HCT116 (cell line): Measurements from ENCODE around the gene ELFN2.

Source experiments
- CBX3 ChIP-seq: IDR thresholded peaks from 2 replicates; pipeline ENCODE4 v1.6.1; 2012; ENCODE audit warnings: low read depth
- CEBPB ChIP-seq: IDR thresholded peaks from 2 replicates; pipeline ENCODE4 v1.6.1; 2012; ENCODE audit warnings: low read depth
- EGR1 ChIP-seq: IDR thresholded peaks from 2 replicates; pipeline ENCODE4 v1.6.1; 2012; ENCODE audit warnings: low read depth
- ELF1 ChIP-seq: IDR thresholded peaks from 2 replicates; pipeline ENCODE4 v1.6.1; 2012; ENCODE audit warnings: low read depth, borderline replicate concordance
- EZH2 ChIP-seq: fragments of 200-600 bp; sonication (generic); IDR thresholded peaks from 2 replicates; pipeline ENCODE4 v1.6.1; 2017; ENCODE audit warnings: antibody characterized with exemption, mixed run types
- POLR2A ChIP-seq: IDR thresholded peaks from 2 replicates; pipeline ENCODE4 v1.7.0; 2011; ENCODE audit warnings: borderline replicate concordance; ENCODE audit not compliant: insufficient read depth, insufficient read length; ENCODE audit errors: extremely low read depth
- POLR2AphosphoS5 ChIP-seq: IDR thresholded peaks from 2 replicates; pipeline ENCODE4 v1.6.1; 2011; ENCODE audit warnings: mild to moderate bottlenecking, low read depth, low read length, moderate library complexity
- RAD21 ChIP-seq: IDR thresholded peaks from 2 replicates; pipeline ENCODE4 v1.6.1; 2012; ENCODE audit warnings: low read depth, mild to moderate bottlenecking
- SIN3A ChIP-seq: IDR thresholded peaks from 2 replicates; pipeline ENCODE4 v1.6.1; 2012; ENCODE audit warnings: low read depth
- SP1 ChIP-seq: IDR thresholded peaks from 2 replicates; pipeline ENCODE4 v1.6.1; 2012; ENCODE audit warnings: low read depth
- YY1 ChIP-seq: IDR thresholded peaks from 2 replicates; pipeline ENCODE4 v1.6.1; 2011; ENCODE audit warnings: low read length, low read depth, moderate library complexity, mild to moderate bottlenecking; ENCODE audit not compliant: insufficient replicate concordance; ENCODE audit errors: extremely low read depth
- TF ChIP-seq, protein P1 (sequence below), 3 experiments: fragments of 200-600 bp in 1 of 3; sonication (generic) in 1 of 3; IDR thresholded peaks in 2 of 3; conservative IDR thresholded peaks in 1 of 3; 2 replicates each; pipeline ENCODE4 v1.5.1; 2012 to 2017; ENCODE audit warnings: low read depth in 2 of 3, low read length in 2 of 3, antibody characterized with exemption in 1 of 3, borderline replicate concordance in 1 of 3, control low read depth in 1 of 3, mild to moderate bottlenecking in 1 of 3, mixed read lengths in 1 of 3, mixed run types in 1 of 3, moderate library complexity in 1 of 3; ENCODE audit not compliant: insufficient read depth in 1 of 3
- TF ChIP-seq, protein P2 (sequence below): IDR thresholded peaks from 2 replicates; pipeline ENCODE4 v1.6.1; 2012; ENCODE audit warnings: low read depth
- TF ChIP-seq, protein P3 (sequence below): IDR thresholded peaks from 2 replicates; pipeline ENCODE4 v1.6.1; 2011; ENCODE audit warnings: mild to moderate bottlenecking, low read length, moderate library complexity; ENCODE audit not compliant: insufficient replicate concordance; ENCODE audit errors: extremely low read depth

DNA sequence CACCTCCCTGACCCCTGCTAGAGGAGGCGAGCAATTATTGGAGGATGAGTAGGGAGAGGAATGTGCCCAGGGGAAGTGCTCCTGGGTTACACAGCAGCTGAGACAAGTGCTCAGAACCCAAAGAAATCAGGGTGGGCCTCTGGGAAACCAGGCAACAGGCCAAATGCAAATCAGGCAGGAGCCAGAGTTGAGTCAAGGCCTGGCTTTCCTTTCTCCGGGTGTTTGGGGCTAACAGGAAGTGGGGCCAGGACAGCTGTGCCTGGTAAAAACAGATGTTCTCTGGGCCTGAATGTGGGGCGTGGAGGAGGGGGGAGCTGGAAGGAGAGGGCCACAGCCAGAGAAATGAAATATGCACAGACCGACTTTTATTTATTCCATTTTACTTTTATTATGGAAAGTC, 36.9 kb upstream of the ELFN2 start:
- TF ChIP-seq, protein P1, sequence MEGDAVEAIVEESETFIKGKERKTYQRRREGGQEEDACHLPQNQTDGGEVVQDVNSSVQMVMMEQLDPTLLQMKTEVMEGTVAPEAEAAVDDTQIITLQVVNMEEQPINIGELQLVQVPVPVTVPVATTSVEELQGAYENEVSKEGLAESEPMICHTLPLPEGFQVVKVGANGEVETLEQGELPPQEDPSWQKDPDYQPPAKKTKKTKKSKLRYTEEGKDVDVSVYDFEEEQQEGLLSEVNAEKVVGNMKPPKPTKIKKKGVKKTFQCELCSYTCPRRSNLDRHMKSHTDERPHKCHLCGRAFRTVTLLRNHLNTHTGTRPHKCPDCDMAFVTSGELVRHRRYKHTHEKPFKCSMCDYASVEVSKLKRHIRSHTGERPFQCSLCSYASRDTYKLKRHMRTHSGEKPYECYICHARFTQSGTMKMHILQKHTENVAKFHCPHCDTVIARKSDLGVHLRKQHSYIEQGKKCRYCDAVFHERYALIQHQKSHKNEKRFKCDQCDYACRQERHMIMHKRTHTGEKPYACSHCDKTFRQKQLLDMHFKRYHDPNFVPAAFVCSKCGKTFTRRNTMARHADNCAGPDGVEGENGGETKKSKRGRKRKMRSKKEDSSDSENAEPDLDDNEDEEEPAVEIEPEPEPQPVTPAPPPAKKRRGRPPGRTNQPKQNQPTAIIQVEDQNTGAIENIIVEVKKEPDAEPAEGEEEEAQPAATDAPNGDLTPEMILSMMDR (IDR thresholded peaks at IDR 0.05 in 2 of 3, conservative IDR thresholded peaks at IDR 0.05 in 1 of 3; ENCODE audit: borderline replicate concordance in 1 of 3, insufficient read depth in 1 of 3, low read depth in 2 of 3, low read length in 2 of 3), result no peak
- no peak for TF ChIP-seq POLR2A
- TF ChIP-seq YY1, result no peak
- no peak for TF ChIP-seq CEBPB
- no peak for TF ChIP-seq CBX3
- no peak for TF ChIP-seq EGR1
- no peak for TF ChIP-seq RAD21
- no peak for TF ChIP-seq ELF1
- TF ChIP-seq SP1, result no peak
- TF ChIP-seq EZH2, result no peak
- TF ChIP-seq, protein P2, sequence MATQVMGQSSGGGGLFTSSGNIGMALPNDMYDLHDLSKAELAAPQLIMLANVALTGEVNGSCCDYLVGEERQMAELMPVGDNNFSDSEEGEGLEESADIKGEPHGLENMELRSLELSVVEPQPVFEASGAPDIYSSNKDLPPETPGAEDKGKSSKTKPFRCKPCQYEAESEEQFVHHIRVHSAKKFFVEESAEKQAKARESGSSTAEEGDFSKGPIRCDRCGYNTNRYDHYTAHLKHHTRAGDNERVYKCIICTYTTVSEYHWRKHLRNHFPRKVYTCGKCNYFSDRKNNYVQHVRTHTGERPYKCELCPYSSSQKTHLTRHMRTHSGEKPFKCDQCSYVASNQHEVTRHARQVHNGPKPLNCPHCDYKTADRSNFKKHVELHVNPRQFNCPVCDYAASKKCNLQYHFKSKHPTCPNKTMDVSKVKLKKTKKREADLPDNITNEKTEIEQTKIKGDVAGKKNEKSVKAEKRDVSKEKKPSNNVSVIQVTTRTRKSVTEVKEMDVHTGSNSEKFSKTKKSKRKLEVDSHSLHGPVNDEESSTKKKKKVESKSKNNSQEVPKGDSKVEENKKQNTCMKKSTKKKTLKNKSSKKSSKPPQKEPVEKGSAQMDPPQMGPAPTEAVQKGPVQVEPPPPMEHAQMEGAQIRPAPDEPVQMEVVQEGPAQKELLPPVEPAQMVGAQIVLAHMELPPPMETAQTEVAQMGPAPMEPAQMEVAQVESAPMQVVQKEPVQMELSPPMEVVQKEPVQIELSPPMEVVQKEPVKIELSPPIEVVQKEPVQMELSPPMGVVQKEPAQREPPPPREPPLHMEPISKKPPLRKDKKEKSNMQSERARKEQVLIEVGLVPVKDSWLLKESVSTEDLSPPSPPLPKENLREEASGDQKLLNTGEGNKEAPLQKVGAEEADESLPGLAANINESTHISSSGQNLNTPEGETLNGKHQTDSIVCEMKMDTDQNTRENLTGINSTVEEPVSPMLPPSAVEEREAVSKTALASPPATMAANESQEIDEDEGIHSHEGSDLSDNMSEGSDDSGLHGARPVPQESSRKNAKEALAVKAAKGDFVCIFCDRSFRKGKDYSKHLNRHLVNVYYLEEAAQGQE, result no peak
- TF ChIP-seq POLR2AphosphoS5, result no peak
- TF ChIP-seq, protein P3, sequence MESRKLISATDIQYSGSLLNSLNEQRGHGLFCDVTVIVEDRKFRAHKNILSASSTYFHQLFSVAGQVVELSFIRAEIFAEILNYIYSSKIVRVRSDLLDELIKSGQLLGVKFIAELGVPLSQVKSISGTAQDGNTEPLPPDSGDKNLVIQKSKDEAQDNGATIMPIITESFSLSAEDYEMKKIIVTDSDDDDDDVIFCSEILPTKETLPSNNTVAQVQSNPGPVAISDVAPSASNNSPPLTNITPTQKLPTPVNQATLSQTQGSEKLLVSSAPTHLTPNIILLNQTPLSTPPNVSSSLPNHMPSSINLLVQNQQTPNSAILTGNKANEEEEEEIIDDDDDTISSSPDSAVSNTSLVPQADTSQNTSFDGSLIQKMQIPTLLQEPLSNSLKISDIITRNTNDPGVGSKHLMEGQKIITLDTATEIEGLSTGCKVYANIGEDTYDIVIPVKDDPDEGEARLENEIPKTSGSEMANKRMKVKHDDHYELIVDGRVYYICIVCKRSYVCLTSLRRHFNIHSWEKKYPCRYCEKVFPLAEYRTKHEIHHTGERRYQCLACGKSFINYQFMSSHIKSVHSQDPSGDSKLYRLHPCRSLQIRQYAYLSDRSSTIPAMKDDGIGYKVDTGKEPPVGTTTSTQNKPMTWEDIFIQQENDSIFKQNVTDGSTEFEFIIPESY, result no peak
- TF ChIP-seq SIN3A, result no peak
